PC-9 (cell line): ENCODE measurements around the gene RBM4B. TPM values are rescaled to one million over a fixed set of nuclear protein-coding genes. Genes with fewer than 3 reads are reported as not detected.

ENCODE experiments used
- BruUV-seq: library from RNA; stranded (reverse); fragments of 400-500 nt; replicated peaks from 2 replicates; lab custom pipeline; 2021; lab: Mats Ljungman, UMichigan
- CTCF ChIA-PET: fragments of 300-600 bp; sonication (Branson Sonifier 250); formaldehyde crosslinking; loops from one replicate; lab custom pipeline; 2022; ENCODE audit warnings: antibody characterized with exemption; lab: Charles Lee
- POLR2A ChIA-PET: fragments of 300-600 bp; sonication (Branson Sonifier 250); formaldehyde crosslinking; loops from one replicate; lab custom pipeline; 2022; ENCODE audit warnings: antibody characterized with exemption; ENCODE audit not compliant: unreplicated experiment; lab: Charles Lee
- DNase-seq, 2 experiments: peaks; one replicate each; pipeline versions ENCODE4 v3.0.0 to v3.0.0-alpha.2; 2015 to 2022; ENCODE audit warnings: mixed read lengths in 1 of 2
- H2AFZ ChIP-seq: fragments of 200-600 bp; sonication (generic); 2 replicates; pipeline ENCODE4 v1.8.1; 2017; ENCODE audit warnings: antibody characterized with exemption
- H3F3A ChIP-seq: fragments of 200-600 bp; sonication (generic); 2 replicates; pipeline ENCODE4 v1.8.1; 2017; ENCODE audit warnings: antibody characterized with exemption, mild to moderate bottlenecking, low read depth; ENCODE audit not compliant: insufficient read depth
- H3K27ac ChIP-seq: fragments of 200-600 bp; sonication (generic); 2 replicates; pipeline ENCODE4 v1.6.1; 2016; ENCODE audit warnings: mixed run types
- H3K27me3 ChIP-seq: fragments of 200-600 bp; sonication (generic); 2 replicates; pipeline ENCODE4 v1.6.1; 2016; ENCODE audit warnings: low read depth, mixed run types; ENCODE audit not compliant: insufficient read depth
- H3K36me3 ChIP-seq: fragments of 200-600 bp; sonication (generic); 2 replicates; pipeline ENCODE4 v1.6.1; 2016; ENCODE audit warnings: low read depth, mixed run types
- H3K4me1 ChIP-seq: fragments of 200-600 bp; sonication (generic); replicated peaks from 2 replicates; pipeline ENCODE4 v1.6.1; 2016; ENCODE audit warnings: mixed run types; ENCODE audit not compliant: insufficient read depth
- H3K4me2 ChIP-seq: fragments of 200-600 bp; sonication (generic); 2 replicates; pipeline ENCODE4 v1.6.1; 2017; ENCODE audit warnings: mixed run types
- H3K4me3 ChIP-seq: fragments of 200-600 bp; sonication (generic); 2 replicates; pipeline ENCODE4 v1.6.1; 2016; ENCODE audit warnings: mixed run types
- H3K79me2 ChIP-seq: fragments of 200-600 bp; sonication (generic); 2 replicates; pipeline ENCODE4 v1.6.1; 2017; ENCODE audit warnings: low read depth, mixed run types
- H3K9me2 ChIP-seq: fragments of 200-600 bp; sonication (generic); 2 replicates; pipeline ENCODE4 v1.8.1; 2017; ENCODE audit warnings: mild to moderate bottlenecking; ENCODE audit not compliant: insufficient read depth
- H3K9me3 ChIP-seq: fragments of 200-600 bp; sonication (generic); 2 replicates; pipeline ENCODE4 v1.8.1; 2016; ENCODE audit warnings: low read depth; ENCODE audit not compliant: insufficient read depth
- H4K20me1 ChIP-seq: fragments of 200-600 bp; sonication (generic); 2 replicates; pipeline ENCODE4 v1.8.1; 2017; ENCODE audit not compliant: insufficient read depth
- CTCF ChIP-seq: fragments of 200-600 bp; sonication (generic); conservative IDR thresholded peaks from 2 replicates; pipeline ENCODE4 v1.6.1; 2017; ENCODE audit warnings: mixed run types, antibody characterized with exemption, mild to moderate bottlenecking, moderate library complexity
- EZH2 ChIP-seq: fragments of 200-600 bp; sonication (generic); IDR thresholded peaks from 2 replicates; pipeline ENCODE4 v1.8.0; 2017; ENCODE audit warnings: antibody characterized with exemption, low read depth
- intact Hi-C: fragments of 100-400 bp; cut with micrococcal nuclease; formaldehyde crosslinking; loops from one replicate; pipeline ENCODE4 v1.10.0; 2022; ENCODE audit not compliant: unreplicated experiment
- total RNA-seq: library from RNA; stranded (reverse); gene quantifications from 2 replicates; pipeline ENCODE4 v1.2.3, GENCODE V29; 2021

Gene RBM4B
- total RNA-seq, 1 experiment from 2014 or later: 24.8 TPM

DNA sequence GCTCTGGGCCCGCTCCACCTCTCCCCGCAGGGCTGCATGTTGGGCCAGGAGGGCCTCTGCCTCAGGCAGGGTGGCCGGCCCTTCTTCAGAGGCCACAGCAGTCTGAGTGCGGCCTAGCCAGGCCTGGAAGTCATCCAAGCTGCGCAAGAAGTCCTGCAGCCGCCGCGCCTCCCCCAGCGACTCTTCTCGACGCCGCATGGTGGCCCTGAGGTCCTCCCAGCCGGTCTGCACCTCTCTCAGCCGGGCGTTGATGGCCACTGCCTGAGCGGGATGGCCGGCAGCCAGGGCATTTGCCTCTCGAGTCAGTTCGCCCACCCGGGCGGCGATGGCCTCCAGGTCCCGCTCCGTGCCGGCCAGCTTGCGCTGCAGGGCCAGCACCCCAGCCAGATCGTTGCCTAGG lies 23.1 kb upstream of the RBM4B start:
- CTCF ChIA-PET: no interaction called here
- BruUV-seq: no TSS peak
- H3K36me3 ChIP-seq: peaks cover 17% of the 10 kb centered on the region; the same call in 1 of the 2 replicates

GRCh38 chr11:66700337-66700736 lies 22.6 kb upstream of the RBM4B start:
- H3F3A ChIP-seq: no peaks in the 10 kb centered on the region
- H3K9me3 ChIP-seq: no peaks in the 10 kb centered on the region
- H3K4me1 ChIP-seq: no peaks in the 10 kb centered on the region
- POLR2A ChIA-PET: no interaction called here
- no peak overlapping the region for H3K27ac ChIP-seq
- no peak for DNase-seq
- peaks cover 17% of the 10 kb centered on the region; the same call in 1 of the 2 replicates for H3K36me3 ChIP-seq
- TF ChIP-seq CTCF (no peak), EZH2 (no peak)
- CTCF ChIA-PET: no interaction called here
- H3K79me2 ChIP-seq: no peaks in the 10 kb centered on the region
- H3K4me2 ChIP-seq: no peak overlapping the region
- no peaks in the 10 kb centered on the region for H3K27me3 ChIP-seq
- no TSS peak for BruUV-seq
- intact Hi-C loops: no loop called here
- H3K4me3 ChIP-seq: no peak overlapping the region
- H2AFZ ChIP-seq: no peak overlapping the region
- no peaks in the 10 kb centered on the region for H3K9me2 ChIP-seq
- H4K20me1 ChIP-seq: no peaks in the 10 kb centered on the region

More for the DNA sequence above, 23.1 kb upstream of the RBM4B start:
- Histone ChIP-seq H2AFZ (no peak overlapping the region), H3K4me1 (no peaks in the 10 kb centered on the region), H3F3A (no peaks in the 10 kb centered on the region), H3K4me3 (no peak overlapping the region), H3K9me2 (no peaks in the 10 kb centered on the region), H3K27me3 (no peaks in the 10 kb centered on the region), H3K27ac (no peak overlapping the region), H3K79me2 (no peaks in the 10 kb centered on the region), H3K9me3 (no peaks in the 10 kb centered on the region), H3K4me2 (no peak overlapping the region), H4K20me1 (no peaks in the 10 kb centered on the region)
- DNase-seq: no peak
- POLR2A ChIA-PET: no interaction called here
- TF ChIP-seq CTCF: no peak
- intact Hi-C loops: no loop called here

DNA sequence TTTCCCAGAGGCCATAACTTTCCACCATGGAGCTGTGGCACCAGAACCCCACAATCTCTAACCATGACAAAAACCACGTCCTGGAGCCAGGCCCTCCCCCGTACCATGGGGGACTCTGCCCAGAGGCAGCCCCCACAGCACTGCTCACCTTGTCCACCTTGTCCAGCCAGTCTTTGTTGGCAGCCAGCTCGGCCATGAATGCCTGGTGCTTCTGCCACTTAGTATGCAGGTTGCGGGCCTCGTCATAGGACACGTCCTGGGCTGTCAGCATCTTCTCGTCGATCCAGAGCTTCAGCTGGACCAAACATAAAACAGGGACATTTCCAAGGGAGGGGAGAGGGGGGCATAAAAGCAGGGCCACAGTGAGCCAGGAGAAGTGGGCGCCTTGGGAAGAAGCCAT lies 20.8 kb upstream of the RBM4B start:
- no peaks in the 10 kb centered on the region for H3K27me3 ChIP-seq
- BruUV-seq: no TSS peak
- no peaks in the 10 kb centered on the region for H4K20me1 ChIP-seq
- POLR2A ChIA-PET: no interaction called here
- TF ChIP-seq CTCF (no peak), EZH2 (no peak)
- H3K79me2 ChIP-seq: no peaks in the 10 kb centered on the region
- H3K9me3 ChIP-seq: no peaks in the 10 kb centered on the region
- H3F3A ChIP-seq: no peaks in the 10 kb centered on the region
- intact Hi-C loops: loop anchor here (10.0 kb wide), 1 partner anchor 356 kb away; the partner anchor contains the start of gene RHOD
- H2AFZ ChIP-seq: no peak overlapping the region
- H3K4me1 ChIP-seq: no peaks in the 10 kb centered on the region
- peaks cover 17% of the 10 kb centered on the region; the same call in 1 of the 2 replicates for H3K36me3 ChIP-seq
- no peak overlapping the region for H3K27ac ChIP-seq
- no peak overlapping the region for H3K4me3 ChIP-seq
- H3K9me2 ChIP-seq: no peaks in the 10 kb centered on the region
- CTCF ChIA-PET: no interaction called here
- DNase-seq: no peak
- no peak overlapping the region for H3K4me2 ChIP-seq
